Activated CD4-positive, alpha-beta T cell treated with anti-CD3 and anti-CD28 coated beads, Interleukin-10, Interleukin-2, amounts not matched to agents 100 ng/mL and 50 ng/mL, durations not matched to agents 16 hours and 8 hours (primary cell): ENCODE data around the gene CDK4.
"Not testable (repeated sequence)": the region's sequence is repeated elsewhere in the genome, so short reads cannot be mapped to it uniquely, and the experiment has no call there.

Experiments used
- DNase-seq: peaks from one replicate; pipeline ENCODE4 v3.0.0-alpha.2; 2020

Gene CDK4

GRCh38 chr12:57722716-57723629 is 29.1 kb downstream of the CDK4 start:
- no peak for DNase-seq

DNA sequence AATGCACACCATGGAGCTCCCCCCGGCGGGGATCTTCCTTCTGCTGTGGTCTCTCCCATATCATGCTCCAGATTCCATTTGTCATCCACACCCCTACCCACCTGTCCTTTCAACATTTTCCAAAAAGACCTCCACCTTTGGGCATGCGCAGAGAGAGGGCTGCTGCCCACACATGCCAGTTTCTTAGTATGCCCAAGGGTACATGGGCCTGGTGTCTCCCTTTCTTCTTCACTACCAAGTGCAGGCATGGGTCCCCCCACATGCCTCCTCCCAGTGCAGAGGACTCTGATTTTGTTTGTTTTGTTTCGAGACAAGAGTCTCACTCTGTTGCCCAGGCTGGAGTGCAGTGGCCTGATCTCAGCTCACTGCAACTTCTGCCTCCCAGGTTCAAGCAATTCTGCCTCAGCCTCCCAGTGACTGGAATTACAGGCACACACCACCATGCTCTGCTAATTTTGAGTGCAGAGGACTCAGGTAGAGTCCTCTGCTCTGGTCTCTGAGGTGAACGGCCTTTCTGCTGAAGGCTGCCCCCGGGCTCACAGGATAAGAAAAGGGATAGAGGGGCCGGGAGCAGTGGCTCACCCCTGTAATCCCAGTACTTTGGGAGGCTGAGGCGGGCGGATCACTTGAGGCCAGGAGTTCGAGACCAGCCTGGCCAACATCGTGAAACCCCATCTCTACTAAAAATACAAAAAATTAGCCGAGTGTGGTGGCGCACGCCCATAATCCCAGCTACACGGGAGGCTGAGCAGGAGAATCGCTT is 30.1 kb downstream of the CDK4 start:
- DNase-seq, result not testable (repeated sequence)

- DNase-seq, result no peak
These were observed 31.2 kb downstream of the CDK4 start for GRCh38 chr12:57720606-57721595.

DNA sequence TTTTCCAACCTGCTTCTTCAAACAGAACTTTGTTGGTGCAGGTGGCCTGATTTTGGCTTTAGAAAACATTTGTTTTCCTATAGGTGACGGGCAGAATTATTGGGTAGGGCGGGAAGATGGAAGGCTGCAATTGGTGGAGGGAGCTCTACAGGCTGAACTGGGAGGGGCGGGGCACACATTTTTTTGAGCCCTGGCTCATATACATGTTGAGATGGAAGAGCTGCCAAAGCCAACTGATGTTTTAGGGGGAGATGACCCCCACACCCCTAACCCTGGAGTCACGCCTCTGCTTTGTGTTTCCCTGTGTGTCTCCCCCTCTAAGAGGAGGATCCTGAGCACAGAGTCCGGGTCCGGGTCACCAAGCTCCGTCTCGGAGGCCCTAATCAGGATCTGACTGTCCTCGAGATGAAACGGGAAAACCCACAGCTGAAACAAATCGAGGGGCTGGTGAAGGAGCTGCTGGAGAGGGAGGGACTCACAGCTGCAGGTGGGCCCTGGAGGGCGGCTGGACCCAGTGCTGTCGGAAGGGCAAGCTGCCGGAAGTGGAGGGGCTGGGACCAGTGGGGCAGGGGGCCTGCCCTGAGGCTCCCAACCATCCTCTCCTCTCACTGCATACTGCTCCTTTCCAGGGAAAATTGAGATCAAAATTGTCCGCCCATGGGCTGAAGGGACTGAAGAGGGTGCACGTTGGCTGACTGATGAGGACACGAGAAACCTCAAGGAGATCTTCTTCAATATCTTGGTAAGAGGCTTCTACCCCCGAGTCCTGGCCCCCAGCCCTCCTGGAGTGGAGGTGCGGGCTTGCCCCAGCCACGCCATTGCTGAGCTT is 32.1 kb downstream of the CDK4 start:
- no peak for DNase-seq

DNA sequence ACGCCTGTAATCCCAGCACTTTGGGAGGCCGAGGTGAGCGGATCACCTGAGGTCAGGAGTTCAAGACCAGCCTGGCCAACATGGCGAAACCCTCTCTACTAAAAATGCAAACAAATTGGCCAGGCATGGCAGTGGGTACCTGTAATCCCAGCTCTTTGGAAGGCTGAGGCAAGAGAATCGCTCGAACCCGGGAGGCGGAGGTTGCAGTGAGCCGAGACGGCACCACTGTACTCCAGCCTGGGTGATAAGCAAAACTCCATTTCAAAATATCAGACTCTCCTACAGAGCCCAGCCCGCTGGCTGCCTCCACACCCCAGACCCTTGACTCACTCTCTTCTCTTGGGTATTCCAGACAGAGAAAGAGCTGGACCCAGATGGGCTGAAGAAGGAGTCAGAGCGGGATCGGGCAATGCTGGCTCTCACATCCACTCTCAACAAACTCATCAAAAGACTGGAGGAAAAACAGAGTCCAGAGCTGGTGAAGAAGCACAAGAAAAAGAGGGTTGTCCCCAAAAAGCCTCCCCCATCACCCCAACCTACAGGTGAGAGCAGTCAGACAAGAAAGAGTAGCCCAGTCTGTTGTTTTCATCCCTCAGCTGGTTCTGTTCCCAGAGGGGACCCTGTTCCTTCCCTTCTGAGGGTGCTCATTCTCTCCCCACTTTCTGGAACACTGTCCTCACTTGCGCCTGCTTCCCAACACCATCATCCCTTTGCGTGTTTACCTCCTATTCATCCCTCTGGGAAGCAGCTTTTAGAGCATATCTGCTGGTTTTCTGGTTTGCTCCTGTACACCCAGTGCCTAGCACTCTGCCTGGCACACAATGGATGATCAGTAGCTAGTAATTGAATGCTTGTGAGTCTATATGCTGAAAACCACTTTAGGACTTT is 33.2 kb downstream of the CDK4 start:
- DNase-seq, result no peak

DNA sequence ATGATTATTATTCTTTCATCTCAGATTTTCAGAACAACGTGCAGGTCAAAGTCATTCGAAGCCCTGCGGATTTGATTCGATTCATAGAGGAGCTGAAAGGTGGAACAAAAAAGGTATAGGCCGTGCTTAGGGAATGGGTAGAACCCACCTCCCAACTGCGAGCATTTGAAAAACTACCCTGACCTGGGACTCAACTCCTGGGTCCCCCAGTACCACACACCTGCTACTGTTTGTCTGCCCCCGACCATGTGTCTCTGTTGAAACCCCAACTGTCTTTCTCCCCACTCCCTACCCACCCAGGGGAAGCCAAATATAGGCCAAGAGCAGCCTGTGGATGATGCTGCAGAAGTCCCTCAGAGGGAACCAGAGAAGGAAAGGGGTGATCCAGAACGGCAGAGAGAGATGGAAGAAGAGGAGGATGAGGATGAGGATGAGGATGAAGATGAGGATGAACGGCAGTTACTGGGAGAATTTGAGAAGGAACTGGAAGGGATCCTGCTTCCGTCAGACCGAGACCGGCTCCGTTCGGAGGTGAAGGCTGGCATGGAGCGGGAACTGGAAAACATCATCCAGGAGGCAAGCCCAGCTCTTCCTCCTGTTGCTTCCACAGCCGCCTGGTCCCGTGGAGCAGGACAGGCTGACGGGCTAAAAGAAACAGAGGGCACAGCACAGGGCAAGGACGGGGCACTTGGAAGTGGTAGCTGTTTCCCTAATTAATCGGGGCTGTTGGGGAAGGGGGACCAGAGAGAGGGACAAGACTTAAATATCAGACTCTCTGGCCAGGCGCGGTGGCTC is 34.1 kb downstream of the CDK4 start:
- no peak for DNase-seq

GRCh38 chr12:57717131-57717530 is 35.0 kb downstream of the CDK4 start:
- DNase-seq, result no peak

GRCh38 chr12:57716305-57716704 is 35.8 kb downstream of the CDK4 start:
- DNase-seq, result no peak

- DNase-seq, result no peak
These were observed 36.3 kb downstream of the CDK4 start for GRCh38 chr12:57715786-57716185.

- not testable (repeated sequence) for DNase-seq
These were observed 36.9 kb downstream of the CDK4 start for GRCh38 chr12:57715036-57715748.

- DNase-seq, result no peak
These were observed 38.9 kb downstream of the CDK4 start for GRCh38 chr12:57713209-57713608.

GRCh38 chr12:57712701-57713100 is 39.4 kb downstream of the CDK4 start:
- no peak for DNase-seq

- DNase-seq, result no peak
These were observed 43.8 kb downstream of the CDK4 start for GRCh38 chr12:57708296-57708695.

DNA sequence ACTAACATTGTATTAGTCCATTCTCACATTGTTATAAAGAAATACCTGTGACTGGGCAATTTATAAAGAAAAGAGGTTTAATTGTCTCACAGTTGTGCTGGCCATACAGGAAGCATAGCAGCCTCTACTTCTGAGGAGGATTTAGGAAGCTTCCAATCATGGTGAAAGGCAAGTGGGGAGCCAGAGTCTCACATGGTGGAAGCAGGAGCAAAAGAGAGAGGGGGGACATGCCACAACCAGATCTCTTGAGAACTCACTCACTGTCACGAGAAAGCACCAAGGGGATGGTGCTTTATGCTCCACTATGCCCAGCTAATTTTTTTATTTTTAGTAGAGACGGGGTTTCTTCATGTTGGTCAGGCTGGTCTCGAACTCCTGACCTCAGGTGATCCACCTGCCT is 44.9 kb downstream of the CDK4 start:
- DNase-seq, result no peak

DNA sequence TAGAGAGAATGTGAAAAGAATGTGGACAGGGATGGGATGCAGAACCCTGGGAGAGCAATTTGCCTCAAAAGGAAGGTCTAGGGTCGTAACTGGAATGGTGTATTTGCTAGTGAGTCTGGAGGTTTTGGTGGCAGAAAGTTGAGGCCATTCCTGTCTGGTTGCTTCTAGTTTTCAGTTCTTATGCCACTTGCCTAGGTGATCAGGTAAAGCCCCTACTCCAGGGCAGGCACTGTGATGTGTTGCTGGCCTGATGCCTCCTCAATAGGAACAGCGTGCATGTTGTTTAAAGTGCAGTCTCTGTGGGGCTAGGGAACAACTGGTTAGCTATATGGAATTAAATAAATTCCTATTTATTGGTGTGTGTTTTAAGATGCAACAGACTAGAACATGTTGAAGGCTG is 51.8 kb downstream of the CDK4 start:
- DNase-seq, result no peak

GRCh38 chr12:57698414-57698813 is 53.7 kb downstream of the CDK4 start:
- DNase-seq, result no peak
